HEK293 (cell line): ENCODE measurements around the gene LRP6.

Experiments
- CTCF ChIA-PET: fragments of 350-600 bp; formaldehyde crosslinking; extraction: SDS; loops from one replicate; lab custom pipeline; 2021; ENCODE audit warnings: antibody characterized with exemption; lab: Yijun Ruan, JAX
- POLR2A ChIA-PET: fragments of 300-600 bp; formaldehyde crosslinking; extraction: SDS; loops from one replicate; lab custom pipeline; 2020; ENCODE audit warnings: antibody characterized with exemption, inconsistent platforms; lab: Yijun Ruan, JAX
- H3K27ac ChIP-seq: fragments of 200-500 bp; sonication (Bioruptor generic); 2 replicates; pipeline ENCODE4 v1.5.1; 2014; ENCODE audit warnings: low read depth, low read length, control low read depth, inconsistent platforms; ENCODE audit errors: extremely low read depth
- H3K36me3 ChIP-seq, 2 experiments: fragments of 200-500 bp in 1 of 2; sonication (Bioruptor generic) in 1 of 2; 1 replicate in 1 of 2; 2 replicates in 1 of 2; pipeline ENCODE4 v1.5.1; 2014 to 2017; ENCODE audit warnings: inconsistent platforms in 2 of 2, low read length in 2 of 2; ENCODE audit not compliant: control insufficient read depth in 2 of 2, insufficient read depth in 1 of 2
- H3K4me1 ChIP-seq: fragments of 200-500 bp; sonication (Bioruptor generic); 2 replicates; pipeline ENCODE4 v1.5.1; 2014; ENCODE audit warnings: mild to moderate bottlenecking, low read length, inconsistent platforms; ENCODE audit not compliant: control insufficient read depth, insufficient read depth
- H3K4me3 ChIP-seq: 2 replicates; pipeline ENCODE4 v1.5.1; 2011; ENCODE audit warnings: low read depth, mild to moderate bottlenecking, control low read depth, low read length, moderate library complexity
- H3K9me3 ChIP-seq: fragments of 200-500 bp; sonication (Bioruptor generic); 2 replicates; pipeline ENCODE4 v1.5.1; 2014; ENCODE audit warnings: low read depth, low read length, inconsistent platforms; ENCODE audit not compliant: control insufficient read depth, insufficient read depth
- PRDM4 ChIP-seq: fragments of 450-650 bp; formaldehyde crosslinking; IDR thresholded peaks from 2 replicates; pipeline ENCODE4 v1.5.1; 2017; ENCODE audit warnings: missing biosample characterization, missing genetic modification characterization
- YY2 ChIP-seq: fragments of 450-650 bp; formaldehyde crosslinking; IDR thresholded peaks from 2 replicates; pipeline ENCODE4 v1.5.1; 2016; ENCODE audit warnings: missing biosample characterization, missing genetic modification characterization
- ZBTB26 ChIP-seq: fragments of 450-650 bp; formaldehyde crosslinking; optimal IDR thresholded peaks from 2 replicates; pipeline ENCODE3; 2016; ENCODE audit warnings: missing biosample characterization, mild to moderate bottlenecking, missing genetic modification characterization
- ZBTB49 ChIP-seq: fragments of 450-650 bp; formaldehyde crosslinking; IDR thresholded peaks from 2 replicates; pipeline ENCODE4 v1.5.1; 2016; ENCODE audit warnings: missing biosample characterization, missing genetic modification characterization, low read depth
- ZBTB8A ChIP-seq: fragments of 450-650 bp; formaldehyde crosslinking; IDR thresholded peaks from 2 replicates; pipeline ENCODE4 v1.5.1; 2016; ENCODE audit warnings: missing biosample characterization, missing genetic modification characterization
- ZNF202 ChIP-seq: fragments of 450-650 bp; formaldehyde crosslinking; IDR thresholded peaks from 2 replicates; pipeline ENCODE4 v1.5.1; 2016; ENCODE audit warnings: missing biosample characterization, missing genetic modification characterization, borderline replicate concordance
- ZNF24 ChIP-seq: fragments of 450-650 bp; formaldehyde crosslinking; IDR thresholded peaks from 2 replicates; pipeline ENCODE4 v1.5.1; 2016; ENCODE audit warnings: missing biosample characterization, missing genetic modification characterization
- ZNF311 ChIP-seq: fragments of 450-650 bp; formaldehyde crosslinking; IDR thresholded peaks from 2 replicates; pipeline ENCODE4 v1.5.1; 2017; ENCODE audit warnings: missing biosample characterization, missing genetic modification characterization, borderline replicate concordance
- ZNF335 ChIP-seq: fragments of 450-650 bp; formaldehyde crosslinking; conservative IDR thresholded peaks from 2 replicates; pipeline ENCODE4 v1.5.1; 2016; ENCODE audit warnings: missing biosample characterization, missing genetic modification characterization
- ZNF423 ChIP-seq: fragments of 450-650 bp; formaldehyde crosslinking; IDR thresholded peaks from 2 replicates; pipeline ENCODE4 v1.5.1; 2016; ENCODE audit warnings: missing biosample characterization, missing genetic modification characterization
- ZNF513 ChIP-seq: fragments of 450-650 bp; IDR thresholded peaks from 2 replicates; pipeline ENCODE4 v1.5.1; 2018; ENCODE audit warnings: missing biosample characterization, missing genetic modification characterization
- ZNF623 ChIP-seq: fragments of 450-650 bp; formaldehyde crosslinking; IDR thresholded peaks from 2 replicates; pipeline ENCODE4 v1.5.1; 2016; ENCODE audit warnings: missing biosample characterization, missing genetic modification characterization
- ZNF76 ChIP-seq: fragments of 450-650 bp; formaldehyde crosslinking; IDR thresholded peaks from 2 replicates; pipeline ENCODE4; 2016; ENCODE audit warnings: low read depth, missing biosample characterization, missing genetic modification characterization, borderline replicate concordance
- ZSCAN18 ChIP-seq: fragments of 450-650 bp; formaldehyde crosslinking; IDR thresholded peaks from 2 replicates; pipeline ENCODE4 v1.5.1; 2016; ENCODE audit warnings: missing biosample characterization, missing genetic modification characterization

LRP6 gene

GRCh38 chr12:12072064-12072760, 194.6 kb downstream of the LRP6 start:
- no peak for TF ChIP-seq YY2
- no peak for TF ChIP-seq ZNF423 (tag by site-specific recombination)
- no peak for TF ChIP-seq ZNF76 (tag by site-specific recombination)
- no peak for TF ChIP-seq PRDM4 (tag by site-specific recombination)
- TF ChIP-seq ZNF24 (tag by site-specific recombination): no peak
- TF ChIP-seq ZNF311 (tag by site-specific recombination): no peak
- no peak for TF ChIP-seq ZNF623 (tag by site-specific recombination)
- TF ChIP-seq ZBTB49 (tag by site-specific recombination): no peak
- no peak for TF ChIP-seq ZBTB26 (tag by site-specific recombination)
- TF ChIP-seq ZNF335 (tag by site-specific recombination): no peak
- TF ChIP-seq ZNF202 (tag by site-specific recombination): no peak
- TF ChIP-seq ZSCAN18 (tag by site-specific recombination): no peak
- TF ChIP-seq ZBTB8A (tag by site-specific recombination): no peak
- TF ChIP-seq ZNF513 (tag by site-specific recombination): no peak
- TF ChIP-seq, all 188 proteins: peak for 0
- Histone ChIP-seq H3K27ac (no peak overlapping the region), H3K36me3 (no peaks in the 10 kb centered on the region), H3K9me3 (no peaks in the 10 kb centered on the region), H3K4me1 (peaks cover 5% of the 10 kb centered on the region; the same call in 1 of the 2 replicates), H3K4me3 (no peak overlapping the region)
- CTCF ChIA-PET: no interaction called here
- POLR2A ChIA-PET: no interaction called here
